Pancreas (tissue), 10 donors: ENCODE measurements around the gene PLPPR2. TPM values are rescaled to one million over a fixed set of nuclear protein-coding genes. Genes with fewer than 3 reads are reported as not detected.

Experiments
- ATAC-seq, 4 donors: fragments of 200-7000 bp; cut with Tn5 transposase; one replicate each; pipeline versions ENCODE4 v1.8.0 to v1.9.1; 2020; ENCODE audit warnings: mild to moderate bottlenecking in 4 of 4, moderate library complexity in 4 of 4
- DNase-seq, 6 donors: peaks; one replicate each; pipeline ENCODE4 v3.0.0-alpha.2; 2020
- FAIRE-seq: peaks from 2 replicates; lab custom pipeline; 2012; peaks lifted over from hg19 to GRCh38; lab: Jason Lieb, UNC
- H3K27ac ChIP-seq, 4 donors: fragments of 200-600 bp; sonication (generic); 1 replicate in 3 of 4; 2 replicates in 1 of 4; pipeline versions ENCODE4 v1.5.0 to v1.8.0; 2020
- H3K27me3 ChIP-seq, 4 donors: fragments of 200-600 bp; one replicate each; pipeline ENCODE4 v1.8.0; 2021
- H3K36me3 ChIP-seq, 3 donors: fragments of 200-600 bp; sonication (generic) in 1 of 3; one replicate each; pipeline versions ENCODE4 v1.5.0 to v1.8.0; 2020 to 2021
- H3K4me1 ChIP-seq, 3 donors: fragments of 200-600 bp; one replicate each; pipeline ENCODE4 v1.8.0; 2021
- H3K4me3 ChIP-seq, 4 donors: fragments of 200-600 bp; sonication (generic) in 2 of 4; one replicate each; pipeline versions ENCODE4 v1.5.0 to v1.8.0; 2020 to 2021
- H3K9me3 ChIP-seq, 4 donors: fragments of 200-600 bp; one replicate each; pipeline ENCODE4 v1.8.0; 2021
- CTCF ChIP-seq, 4 donors: fragments of 200-600 bp; sonication (generic) in 3 of 4; IDR thresholded peaks; one replicate each; pipeline versions ENCODE4 v1.5.0 to v1.8.0; 2021; ENCODE audit warnings: antibody characterized with exemption in 4 of 4
- WGBS, 2 donors: extraction: QIAGEN DNeasy Blood & Tissue Kit; methylation state at CpG; one replicate each; pipeline ENCODE4 v1.1.7; 2013; 5-methylcytosine and 5-hydroxymethylcytosine counted together
- intact Hi-C, 3 donors: fragments of 100-400 bp; cut with DNase I; formaldehyde crosslinking; loops; one replicate each; pipeline versions ENCODE4 v1.11.1 to v1.14.2; 2022
- polyA plus RNA-seq, 2 donors: library from polyadenylated mRNA; stranded (reverse); fragments of 200-250 nt; gene quantifications; one replicate each; pipeline ENCODE4 v1.2.3, GENCODE V29; 2013
- total RNA-seq, 6 donors: library from RNA; stranded (reverse); fragmentation: NEBNext Ultra II Directional in 4 of 6; extraction: Animal tissue kit (Norgen Biotek cat#: 25700) in 4 of 6; gene quantifications; one replicate each; pipeline versions ENCODE4 v1.2.1 to v1.2.4, GENCODE V29; 2021 to 2023
- donor health status: healthy with polysubstance abuse.
- donor health status: DM: no; HTN: no; CAD: no; lungs with moderate emphysema.
- donor health status: DM: no; HTN: no; CAD: no.
- donor health status: control.
- donor health status: control.
- donor health status: Bipolar disorder and iron deficiency.
- donor health status: DM: yes; HTN: yes; CAD: no.
- donor health status: DM: no; HTN: no; CAD: no.
- donor health status: DM: no; HTN: no; CAD: no.
- donor health status: DM: yes; HTN: yes; CAD: no.

The PLPPR2 gene
- total and polyA plus RNA-seq, 8 donors, result 4.4 to 32.8 (median 7.6) TPM

DNA sequence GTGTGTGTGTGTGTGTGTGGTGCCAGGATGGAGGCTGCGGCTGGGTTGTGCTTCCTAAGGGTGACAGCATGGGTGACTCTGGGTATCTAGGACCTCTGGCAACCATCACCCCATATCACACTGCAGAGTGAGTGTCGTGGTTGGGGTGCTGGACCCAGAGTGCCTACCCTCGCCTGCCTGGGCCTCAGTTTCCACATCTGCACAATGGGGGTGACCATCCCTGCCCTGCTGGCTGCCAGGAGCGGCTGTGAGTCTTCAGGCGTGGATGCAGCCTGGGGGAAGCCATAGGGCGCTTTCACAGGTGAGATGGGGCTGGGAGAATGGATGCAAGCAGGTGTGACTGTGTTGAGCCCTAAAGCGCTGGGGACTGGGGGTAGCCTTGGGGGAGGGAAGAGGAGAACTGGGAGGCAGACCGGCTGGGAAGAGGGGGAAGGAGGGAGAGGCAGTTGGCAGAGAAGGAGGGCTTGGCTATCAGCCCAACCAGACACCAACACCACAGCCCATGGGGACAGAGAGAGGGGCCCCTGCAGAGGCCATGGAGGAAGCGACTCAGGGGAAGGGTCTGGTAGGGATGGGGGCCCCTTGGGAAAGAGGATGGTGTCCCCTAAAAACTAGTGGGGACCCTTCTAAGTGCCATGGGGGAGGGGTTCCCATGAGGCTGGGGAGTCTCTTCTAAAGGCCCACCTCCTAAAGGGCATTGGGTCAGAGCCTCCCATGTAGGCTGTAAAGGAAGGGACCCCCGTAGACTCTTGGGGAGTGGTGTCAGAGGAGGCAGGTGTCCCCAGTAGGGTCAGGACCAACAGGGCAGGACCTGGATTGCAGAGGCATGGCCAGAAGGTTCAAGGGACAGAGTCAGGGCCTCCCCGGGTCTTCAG lies 1.7 kb downstream of the PLPPR2 start:
- no peak for FAIRE-seq
- Histone ChIP-seq H3K36me3 (no peaks in the 10 kb centered on the region), H3K9me3 (no peaks in the 10 kb centered on the region), H3K4me1 (peaks cover 0 to 4% (median 0%) of the 10 kb centered on the region in 3 donors), H3K27me3 (no peaks in the 10 kb centered on the region), H3K4me3 (no peak overlapping the region), H3K27ac (no peak overlapping the region)
- 86% methylated on average over 11 of the region's 11 CpGs for whole genome bisulfite sequencing, 2 donors
- intact Hi-C loops, result no loop called here
- no peak for ATAC-seq
- TF ChIP-seq CTCF (IDR thresholded peaks at IDR 0.05), result no peak
- DNase-seq, result no peak

- H3K36me3 ChIP-seq, result no peaks in the 10 kb centered on the region
- H3K9me3 ChIP-seq, result no peaks in the 10 kb centered on the region
- H3K27ac ChIP-seq, result no peak overlapping the region
- H3K4me1 ChIP-seq, result peaks cover 0 to 4% (median 0%) of the 10 kb centered on the region in 3 donors
- intact Hi-C loops, result no loop called here
- FAIRE-seq (no peak), ATAC-seq (no peak), DNase-seq (no peak)
- no peaks in the 10 kb centered on the region for H3K27me3 ChIP-seq
- no peak overlapping the region for H3K4me3 ChIP-seq
- 86 to 89% methylated on average over 11 of the region's 11 CpGs for WGBS, 2 donors
- TF ChIP-seq CTCF (IDR thresholded peaks at IDR 0.05), result no peak
These were observed 4.2 kb downstream of the PLPPR2 start for GRCh38 chr19:11359421-11359820.

- no peaks in the 10 kb centered on the region for H3K9me3 ChIP-seq
- no peak for TF ChIP-seq CTCF (IDR thresholded peaks at IDR 0.05)
- H3K4me3 ChIP-seq, result no peak overlapping the region
- no peak overlapping the region for H3K27ac ChIP-seq
- H3K27me3 ChIP-seq, result no peaks in the 10 kb centered on the region
- no peak for FAIRE-seq
- no peaks in the 10 kb centered on the region for H3K4me1 ChIP-seq
- DNase-seq, result peak in 5 of 6 donors; percentile 56 to 84 (median 72)
- intact Hi-C loops, result no loop called here
- ATAC-seq, result peak; percentile 22 to 86 (median 60)
- no peaks in the 10 kb centered on the region for H3K36me3 ChIP-seq
- 69 to 71% methylated on average over 43 of the region's 43 CpGs for WGBS, 2 donors
These were observed 6.0 kb downstream of the PLPPR2 start for GRCh38 chr19:11361037-11361770.

GRCh38 chr19:11361771-11362731 lies 6.8 kb downstream of the PLPPR2 start:
- 89 to 92% methylated on average over 35 of the region's 35 CpGs for whole genome bisulfite sequencing, 2 donors
- Histone ChIP-seq H3K4me1 (no peaks in the 10 kb centered on the region), H3K27me3 (no peaks in the 10 kb centered on the region), H3K27ac (no peak overlapping the region), H3K9me3 (no peaks in the 10 kb centered on the region), H3K36me3 (no peaks in the 10 kb centered on the region), H3K4me3 (no peak overlapping the region)
- ATAC-seq (no peak), FAIRE-seq (no peak), DNase-seq (peak in 1 of 6 donors; percentile 35)
- TF ChIP-seq CTCF (IDR thresholded peaks at IDR 0.05), result no peak
- intact Hi-C loops, result no loop called here
